HUES64 (cell line): ENCODE measurements around the gene ANKRD13D.

Source experiments
- H3K27ac ChIP-seq: 2 replicates; pipeline ENCODE4 v1.7.0; 2013; ENCODE audit warnings: low read depth, low read length, inconsistent platforms
- H3K27me3 ChIP-seq: 2 replicates; pipeline ENCODE4 v1.6.1; 2013; ENCODE audit warnings: mild to moderate bottlenecking, low read length; ENCODE audit not compliant: insufficient read depth
- H3K36me3 ChIP-seq: 2 replicates; pipeline ENCODE4 v1.6.1; 2013; ENCODE audit warnings: mild to moderate bottlenecking, low read length; ENCODE audit not compliant: insufficient read depth
- H3K4me1 ChIP-seq: 2 replicates; pipeline ENCODE4 v1.6.1; 2013; ENCODE audit warnings: mild to moderate bottlenecking, low read length, moderate library complexity; ENCODE audit not compliant: insufficient read depth
- H3K4me3 ChIP-seq: 2 replicates; pipeline ENCODE4 v1.5.1; 2013; ENCODE audit warnings: mild to moderate bottlenecking, low read length, moderate library complexity
- H3K9ac ChIP-seq: 2 replicates; pipeline ENCODE4 v1.6.1; 2013; ENCODE audit warnings: mild to moderate bottlenecking, low read depth, low read length
- H3K9me3 ChIP-seq: 2 replicates; pipeline ENCODE4 v1.6.1; 2013; ENCODE audit warnings: low read depth, low read length; ENCODE audit not compliant: insufficient read depth
- WGBS: fragments of 150-250, 120-280 bp; methylation state at CpG from one replicate; pipeline ENCODE4 v1.1.7; 2013; ENCODE audit warnings: missing lambda C conversion rate; 5-methylcytosine and 5-hydroxymethylcytosine counted together

ANKRD13D gene

DNA sequence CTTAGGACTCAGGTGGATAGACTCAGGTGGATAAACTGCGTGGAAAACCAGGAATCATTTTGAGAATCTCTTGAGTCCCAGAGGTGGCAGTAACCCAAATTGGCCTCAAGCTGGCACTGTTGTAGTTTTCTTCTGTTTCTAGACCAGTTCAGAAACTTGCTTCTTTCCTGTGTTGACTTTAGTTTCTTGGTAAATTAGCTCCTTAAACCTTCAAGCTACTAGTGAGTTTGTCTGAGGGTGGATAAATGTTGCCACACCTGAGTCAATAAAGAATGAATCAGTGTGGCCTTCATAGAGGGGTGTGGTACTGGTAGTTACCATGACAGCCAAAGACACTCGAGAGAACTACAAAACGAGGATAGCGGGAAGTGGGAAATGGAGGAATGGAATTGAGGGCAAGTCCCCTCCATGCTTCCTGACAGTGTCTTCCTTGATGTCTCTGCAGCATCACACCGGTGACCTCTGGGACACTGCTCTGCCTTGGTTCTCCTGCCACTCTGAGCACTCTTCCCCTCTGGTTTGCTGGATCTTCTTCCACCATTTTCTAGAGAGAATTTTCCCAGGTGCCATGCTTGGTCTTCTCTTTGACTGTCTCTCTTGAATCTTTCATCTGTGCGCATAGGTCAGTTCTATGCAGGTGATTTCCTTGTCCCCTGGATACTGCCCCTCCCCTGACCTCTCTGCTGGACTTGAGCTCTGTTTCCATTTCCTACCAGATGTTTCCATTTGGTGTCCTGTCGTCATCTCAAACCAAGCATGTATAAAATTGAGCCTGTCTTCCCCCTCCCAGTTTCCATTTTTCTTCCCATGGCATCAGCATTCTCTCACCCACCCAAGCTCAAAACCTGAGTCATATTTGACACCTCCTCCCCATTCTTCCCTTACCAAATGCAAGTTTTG lies 57.1 kb downstream of the ANKRD13D start:
- Histone ChIP-seq H3K27ac (no peak overlapping the region), H3K9ac (no peak overlapping the region), H3K36me3 (no peaks in the 10 kb centered on the region), H3K27me3 (no peaks in the 10 kb centered on the region), H3K9me3 (no peaks in the 10 kb centered on the region), H3K4me3 (no peak overlapping the region), H3K4me1 (no peaks in the 10 kb centered on the region)
- WGBS, result 67% methylated on average over 7 of the region's 7 CpGs

DNA sequence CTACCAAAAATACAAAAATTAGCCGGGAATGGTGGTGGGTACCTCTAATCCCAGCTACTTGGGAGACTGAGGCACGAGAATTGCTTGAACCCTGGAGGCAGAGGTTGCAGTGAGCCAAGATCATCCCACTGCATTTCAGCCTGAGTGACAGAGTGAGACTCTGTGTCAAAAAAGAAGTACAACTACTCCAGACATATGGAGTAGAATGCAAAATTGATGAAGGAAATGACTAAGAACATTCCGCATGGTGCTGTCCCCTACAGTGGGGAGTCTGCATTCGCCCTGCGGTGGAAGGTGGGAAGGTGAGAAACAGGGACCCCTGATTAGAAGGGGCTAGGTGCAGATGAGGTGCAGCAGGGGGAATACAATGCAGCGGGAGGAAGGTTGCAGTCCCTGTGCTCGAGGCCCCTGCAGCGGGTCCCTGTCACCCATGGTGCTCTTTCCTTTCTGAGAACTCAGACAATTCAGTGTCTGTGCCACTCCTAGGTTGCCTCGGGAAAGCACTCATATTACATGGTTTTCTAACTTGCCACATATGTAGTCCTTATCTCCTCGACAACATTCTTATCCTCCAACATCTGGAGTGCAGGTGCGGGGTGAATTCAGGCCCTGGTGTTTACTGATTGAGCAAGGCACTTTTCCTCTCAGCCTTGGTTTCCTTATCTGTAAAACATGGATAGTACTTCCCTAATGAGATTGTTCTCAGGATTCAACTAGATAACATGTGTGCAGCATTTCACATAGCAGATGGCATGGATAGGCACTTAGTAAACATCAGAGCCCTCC lies 59.1 kb downstream of the ANKRD13D start:
- Histone ChIP-seq H3K27ac (no peak overlapping the region), H3K36me3 (no peaks in the 10 kb centered on the region), H3K9ac (no peak overlapping the region), H3K4me1 (peaks cover 4% of the 10 kb centered on the region; the same call in 1 of the 2 replicates), H3K27me3 (no peaks in the 10 kb centered on the region), H3K4me3 (no peak overlapping the region), H3K9me3 (no peaks in the 10 kb centered on the region)
- WGBS, result 88% methylated on average over 11 of the region's 11 CpGs

DNA sequence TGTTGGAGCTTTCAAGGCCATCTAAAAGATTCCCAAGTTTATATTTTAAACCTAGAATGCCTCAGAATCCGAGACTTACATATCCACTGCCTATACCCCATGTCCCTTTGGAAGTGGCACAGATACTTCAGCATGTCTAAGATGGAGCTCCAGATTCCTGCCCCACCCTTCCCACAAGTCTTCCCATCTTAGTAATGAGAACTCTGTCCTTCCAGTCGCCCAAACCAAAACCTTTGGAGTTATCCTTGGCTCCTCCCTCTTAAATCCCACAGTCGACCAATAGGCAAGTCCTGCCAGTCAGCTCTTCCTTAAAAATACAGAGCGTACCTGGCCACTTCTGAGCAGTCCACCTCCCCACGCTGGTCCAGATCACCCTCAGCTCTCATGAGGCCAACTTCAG lies 59.9 kb downstream of the ANKRD13D start:
- Histone ChIP-seq H3K27ac (no peak overlapping the region), H3K9ac (no peak overlapping the region), H3K9me3 (no peaks in the 10 kb centered on the region), H3K4me1 (peaks cover 7% of the 10 kb centered on the region; the same call in 1 of the 2 replicates), H3K36me3 (no peaks in the 10 kb centered on the region), H3K4me3 (no peak overlapping the region), H3K27me3 (no peaks in the 10 kb centered on the region)
- 68% methylated on average over 5 of the region's 5 CpGs for WGBS

DNA sequence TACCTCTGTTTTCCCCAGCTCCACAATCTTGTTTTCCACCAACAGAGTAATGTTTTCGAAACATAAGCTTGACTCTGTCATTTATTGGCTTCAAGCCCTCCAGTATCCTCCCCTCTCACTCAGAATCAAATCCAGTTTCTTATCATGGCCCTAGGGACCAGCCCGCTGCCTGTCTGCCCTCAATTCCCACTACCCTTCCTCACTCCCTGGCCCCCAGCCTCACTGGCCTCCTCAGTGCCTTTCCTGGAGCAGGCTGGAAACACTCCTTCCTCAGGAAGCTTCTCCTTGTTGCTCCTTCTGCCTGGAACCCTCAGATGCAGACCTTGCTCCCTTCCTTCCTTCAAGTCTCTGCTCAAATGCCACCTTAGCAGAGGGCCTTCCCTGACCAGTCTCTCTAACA lies 60.4 kb downstream of the ANKRD13D start:
- Histone ChIP-seq H3K27me3 (no peaks in the 10 kb centered on the region), H3K27ac (no peak overlapping the region), H3K9ac (no peak overlapping the region), H3K4me3 (no peak overlapping the region), H3K9me3 (no peaks in the 10 kb centered on the region), H3K4me1 (peaks cover 11% of the 10 kb centered on the region; the same call in 1 of the 2 replicates), H3K36me3 (no peaks in the 10 kb centered on the region)
- 93% methylated on average over 2 of the region's 2 CpGs for WGBS

DNA sequence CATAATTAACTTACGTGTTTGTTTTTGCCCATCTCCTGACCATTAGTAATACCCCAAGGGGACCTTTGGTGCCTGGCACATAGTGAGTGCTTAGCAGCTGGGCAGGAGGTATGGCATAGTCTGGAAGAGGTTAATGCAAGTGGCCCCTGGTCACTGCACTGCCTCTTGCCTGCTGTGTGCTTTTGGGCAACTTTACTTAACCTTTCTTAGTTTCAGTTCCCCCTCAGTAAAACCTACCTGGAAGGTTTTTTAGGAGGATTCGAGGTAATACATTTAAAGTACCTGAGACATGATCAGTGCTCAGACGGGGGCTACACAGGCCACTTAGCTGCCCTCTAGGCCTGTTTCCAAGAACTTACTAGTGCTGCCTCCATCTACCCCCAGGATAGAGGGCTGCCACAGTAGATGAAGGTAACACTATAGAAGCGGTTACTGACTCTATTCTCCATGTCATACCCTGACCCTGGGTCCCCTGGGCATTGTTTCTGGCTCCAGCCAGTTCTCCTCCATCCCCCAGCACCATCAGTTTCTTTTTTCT lies 60.9 kb downstream of the ANKRD13D start:
- Histone ChIP-seq H3K27me3 (no peaks in the 10 kb centered on the region), H3K9ac (no peak overlapping the region), H3K4me1 (peaks cover 16% of the 10 kb centered on the region; the same call in 1 of the 2 replicates), H3K27ac (no peak overlapping the region), H3K9me3 (no peaks in the 10 kb centered on the region), H3K36me3 (no peaks in the 10 kb centered on the region), H3K4me3 (no peak overlapping the region)
- WGBS, result 93% methylated on average over 4 of the region's 4 CpGs

DNA sequence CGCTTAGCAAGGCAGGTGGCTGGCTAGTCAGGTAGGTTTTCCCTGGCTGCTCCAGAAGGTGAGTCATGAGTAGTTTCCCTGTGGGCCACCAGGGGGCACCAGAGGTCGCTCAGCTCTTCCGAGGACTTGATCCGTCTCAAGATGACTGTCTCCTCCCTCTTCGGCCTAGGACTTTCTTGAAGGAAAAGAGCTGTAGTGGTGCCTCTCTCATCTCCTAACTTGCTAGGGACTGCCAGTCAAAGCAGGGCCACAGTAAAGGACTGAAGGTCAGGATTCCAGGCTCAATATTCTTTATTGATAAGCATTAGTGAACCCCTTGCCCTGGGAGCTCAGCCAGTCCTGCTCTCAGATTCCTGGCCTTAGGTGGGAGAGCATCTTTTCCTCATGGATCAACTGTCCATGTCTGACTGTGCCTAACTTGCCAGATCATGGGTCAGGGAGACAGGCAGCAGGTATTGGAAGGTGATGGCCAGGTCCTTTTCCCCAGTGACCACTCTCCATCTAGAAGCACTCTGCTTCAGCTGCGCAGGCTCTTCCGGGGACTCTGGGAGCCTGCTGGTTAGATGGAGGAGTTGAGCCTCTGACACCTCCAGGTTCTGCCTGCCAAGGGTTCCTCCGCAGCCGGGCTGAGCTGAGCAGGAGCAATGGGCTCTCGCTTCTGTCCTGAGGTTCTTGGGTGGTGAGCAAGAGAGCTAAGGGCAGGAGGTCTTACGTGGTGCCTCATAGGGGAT lies 62.3 kb downstream of the ANKRD13D start:
- WGBS, result 60% methylated on average over 11 of the region's 11 CpGs
- peaks cover 19% of the 10 kb centered on the region; the same call in 1 of the 2 replicates for H3K4me1 ChIP-seq

More for the DNA sequence above, 62.3 kb downstream of the ANKRD13D start:
- H3K9me3 ChIP-seq, result no peaks in the 10 kb centered on the region
- H3K9ac ChIP-seq, result no peak overlapping the region
- H3K27me3 ChIP-seq, result no peaks in the 10 kb centered on the region
- H3K27ac ChIP-seq, result no peak overlapping the region
- no peaks in the 10 kb centered on the region for H3K36me3 ChIP-seq
- no peak overlapping the region for H3K4me3 ChIP-seq
